Measurements from ENCODE around the gene DCXR.

DCXR gene

GRCh38 chr17:82037092-82037888, at the start of gene DCXR:
DCXR (minus strand) TSS chr17:82037697; CDS start chr17:82037682, 15 bp downstream.
- peak; percentile 92 for DNase-seq

GRCh38 chr17:82085931-82086764, 48.7 kb upstream of the DCXR start:
- no peak for DNase-seq

- DNase-seq: no peak
Measured at GRCh38 chr17:82085031-82085861, 47.7 kb upstream of the DCXR start.

DNA sequence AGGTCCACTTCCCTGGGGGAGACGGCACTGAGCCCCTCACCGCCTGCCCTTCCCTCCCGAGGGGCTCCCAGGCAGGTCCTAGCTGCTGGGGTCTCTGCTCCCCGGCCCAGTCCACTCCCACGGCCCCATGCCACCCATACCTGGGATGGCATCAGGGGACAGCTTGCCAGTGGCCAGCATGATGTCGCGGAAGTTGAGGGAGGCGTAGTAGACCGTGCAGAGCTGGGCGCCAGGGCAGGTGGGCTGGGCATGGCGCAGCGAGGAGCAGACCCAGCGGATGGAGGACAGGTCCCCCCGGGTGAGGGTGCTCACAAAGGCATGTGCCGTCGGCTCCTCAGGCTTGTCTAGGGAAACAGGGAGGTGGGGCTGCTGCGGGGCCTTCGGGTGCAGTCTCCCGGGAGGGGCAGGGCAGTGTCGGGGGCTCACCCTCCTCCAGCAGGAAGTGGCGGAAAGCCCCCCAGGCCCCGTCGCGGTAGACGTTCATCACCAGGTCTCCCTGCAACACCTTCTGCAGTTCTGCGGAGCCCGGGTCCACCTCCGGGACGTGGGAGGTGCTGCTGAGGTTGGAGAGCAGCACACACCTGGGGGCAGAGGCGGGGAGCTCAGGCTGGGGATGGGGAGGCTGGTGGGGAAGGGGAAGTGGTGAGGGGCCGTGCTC, 47.0 kb upstream of the DCXR start:
- no peak for DNase-seq

- no peak for DNase-seq
Measured at GRCh38 chr17:82083533-82084359, 46.2 kb upstream of the DCXR start.

DNA sequence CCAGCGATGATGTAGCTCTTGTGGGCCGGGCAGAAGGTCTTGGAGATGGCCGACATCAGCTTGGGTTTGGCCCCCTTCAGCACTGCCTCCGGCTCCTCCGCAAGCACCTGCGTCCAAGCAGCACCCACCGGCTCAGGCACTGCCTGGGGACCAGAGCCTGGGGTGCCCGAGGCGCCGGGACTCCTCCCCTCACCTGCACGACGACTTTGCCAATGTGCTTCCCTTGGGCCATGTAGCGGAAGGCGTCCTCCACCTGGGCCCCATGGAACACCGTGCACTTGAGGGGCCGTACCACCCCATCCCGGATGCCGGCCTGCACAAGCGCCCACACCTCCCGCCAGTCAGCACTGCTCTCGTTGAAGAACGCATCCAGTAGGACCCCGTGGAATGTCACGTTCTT, 45.5 kb upstream of the DCXR start:
- no peak for DNase-seq

- no peak for DNase-seq
Measured at GRCh38 chr17:82082456-82082855, 45.0 kb upstream of the DCXR start.

DNA sequence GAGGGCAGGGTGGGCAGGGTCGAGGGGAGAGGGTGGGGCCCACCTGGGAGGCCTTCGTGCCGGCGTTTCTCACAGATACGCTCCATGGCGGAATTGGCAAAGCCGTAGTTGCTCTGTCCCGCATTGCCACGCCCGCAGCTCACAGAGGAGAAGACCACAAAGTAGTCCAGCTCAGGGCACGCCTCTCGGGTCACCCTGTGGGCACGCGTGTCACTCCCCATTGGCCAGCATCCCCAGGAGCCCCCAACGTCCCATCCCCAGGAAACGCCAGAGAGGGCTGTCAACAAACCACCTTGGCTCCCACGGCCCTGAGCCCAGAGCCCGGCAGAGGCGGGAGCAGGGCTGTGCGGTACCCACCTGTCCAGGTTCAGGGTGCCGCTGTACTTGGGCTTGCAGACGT, 44.5 kb upstream of the DCXR start:
- no peak for DNase-seq

GRCh38 chr17:82081546-82081945, 44.0 kb upstream of the DCXR start:
- no peak for DNase-seq

GRCh38 chr17:82080789-82081464, 43.4 kb upstream of the DCXR start:
- DNase-seq: no peak

- no peak for DNase-seq
Measured at GRCh38 chr17:82080048-82080788, 42.7 kb upstream of the DCXR start.

GRCh38 chr17:82079001-82079677, 41.6 kb upstream of the DCXR start:
- DNase-seq: no peak

GRCh38 chr17:82078433-82078832, 40.9 kb upstream of the DCXR start:
- no peak for DNase-seq

DNA sequence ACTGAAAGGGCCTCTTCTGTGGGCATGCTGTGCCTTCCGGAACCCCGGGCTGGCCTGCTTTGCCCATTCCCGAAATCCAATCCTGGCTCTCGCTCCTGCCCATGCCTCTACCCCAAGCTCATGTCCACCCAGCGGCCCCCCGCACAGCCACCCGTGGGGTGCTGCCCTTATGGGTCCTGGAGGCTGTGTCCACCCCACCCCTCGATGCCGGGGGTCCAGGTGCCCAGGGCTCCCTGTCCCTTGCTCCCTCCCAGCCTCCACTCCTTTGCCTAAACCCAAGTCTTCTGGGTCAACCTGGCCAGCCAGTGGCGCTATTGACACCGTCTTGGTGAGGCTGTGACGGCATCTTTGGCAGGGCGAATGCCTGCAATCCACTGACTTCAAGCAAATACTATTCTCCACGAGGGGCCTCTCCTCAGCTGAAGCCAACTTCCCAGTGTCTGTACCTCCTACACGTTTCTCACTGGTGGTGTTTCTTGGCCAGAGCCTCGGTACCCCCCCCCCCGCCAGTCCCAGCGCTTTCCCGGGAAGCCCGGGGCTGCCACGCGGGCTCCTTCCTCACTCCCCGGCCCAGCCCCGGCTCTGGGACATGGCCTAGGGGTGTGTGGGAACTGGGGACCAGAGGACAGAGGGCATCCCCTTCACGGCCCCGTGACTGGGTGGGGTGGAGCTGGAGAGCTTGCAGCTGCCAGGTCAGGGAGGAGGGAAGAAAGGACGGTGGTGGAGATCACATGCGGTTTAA, 40.3 kb upstream of the DCXR start:
- DNase-seq: no peak

GRCh38 chr17:82076785-82077591, 39.5 kb upstream of the DCXR start:
- DNase-seq: no peak

GRCh38 chr17:82076018-82076784, 38.7 kb upstream of the DCXR start:
- DNase-seq: no peak

GRCh38 chr17:82073446-82073845, 35.9 kb upstream of the DCXR start:
- no peak for DNase-seq

All from NCI-H2171 (cell line).